WTC11 (cell line): ENCODE data around the gene CDK8. TPM values are rescaled to one million over a fixed set of nuclear protein-coding genes. Genes with fewer than 3 reads are reported as not detected.

ENCODE experiments used
- ATAC-seq: fragments of 200-7000 bp; cut with Tn5 transposase; 2 replicates; pipeline ENCODE4 v1.10.0; 2021; ENCODE audit warnings: mild to moderate bottlenecking, moderate library complexity
- CTCF ChIA-PET: fragments of 300-600 bp; sonication (Branson Sonifier 250); formaldehyde crosslinking; loops from one replicate; lab custom pipeline; 2021; ENCODE audit warnings: antibody characterized with exemption; lab: Charles Lee
- POLR2A ChIA-PET: fragments of 350-600 bp; sonication (Branson Sonifier 250); formaldehyde crosslinking; loops from one replicate; lab custom pipeline; 2021; ENCODE audit warnings: antibody characterized with exemption; lab: Charles Lee
- DNase-seq: peaks from one replicate; pipeline ENCODE4 v3.0.0; 2021; ENCODE audit warnings: low spot score
- H3K27ac Mint-ChIP-seq: 2 replicates; pipeline ENCODE4 v1.8.0; 2021; ENCODE audit warnings: mixed read lengths
- H3K27me3 Mint-ChIP-seq: 2 replicates; pipeline ENCODE4 v1.8.0; 2021; ENCODE audit warnings: low read depth, mild to moderate bottlenecking, moderate library complexity, mixed read lengths
- H3K36me3 Mint-ChIP-seq: 2 replicates; pipeline ENCODE4 v1.8.0; 2021; ENCODE audit warnings: mixed read lengths
- H3K4me1 Mint-ChIP-seq: 2 replicates; pipeline ENCODE4 v1.8.0; 2022; ENCODE audit warnings: mixed read lengths
- H3K4me3 Mint-ChIP-seq: 2 replicates; pipeline ENCODE4 v1.8.0; 2021; ENCODE audit warnings: mild to moderate bottlenecking, moderate library complexity, mixed read lengths
- H3K9me3 Mint-ChIP-seq: 2 replicates; pipeline ENCODE4 v1.8.0; 2021; ENCODE audit warnings: mixed read lengths
- AR ChIP-seq: fragments of 250-450 bp; sonication (Bioruptor Pico); IDR thresholded peaks from 2 replicates; pipeline ENCODE4 v1.9.0; 2021; ENCODE audit warnings: mild to moderate bottlenecking
- CREB1 ChIP-seq: sonication (generic); formaldehyde crosslinking; IDR thresholded peaks from 2 replicates; pipeline ENCODE4 v1.8.0; 2023; ENCODE audit warnings: mild to moderate bottlenecking, missing genetic modification reagents
- E2F1 ChIP-seq: sonication (generic); formaldehyde crosslinking; IDR thresholded peaks from 2 replicates; pipeline ENCODE4 v1.8.0; 2022; ENCODE audit warnings: mild to moderate bottlenecking, missing genetic modification reagents
- E2F5 ChIP-seq: sonication (generic); formaldehyde crosslinking; IDR thresholded peaks from 2 replicates; pipeline ENCODE4 v1.8.1; 2022; ENCODE audit warnings: mild to moderate bottlenecking, moderate library complexity, missing genetic modification reagents
- ELF4 ChIP-seq: sonication (generic); formaldehyde crosslinking; IDR thresholded peaks from 2 replicates; pipeline ENCODE4 v1.8.1; 2022; ENCODE audit warnings: low read depth, mild to moderate bottlenecking, moderate library complexity, missing genetic modification reagents
- ERG ChIP-seq: fragments of 250-450 bp; sonication (Bioruptor Pico); IDR thresholded peaks from 2 replicates; pipeline ENCODE4 v1.8.0; 2021; ENCODE audit warnings: mild to moderate bottlenecking
- HMGXB4 ChIP-seq: sonication (generic); formaldehyde crosslinking; IDR thresholded peaks from 2 replicates; pipeline ENCODE4 v1.8.1; 2023; ENCODE audit warnings: mild to moderate bottlenecking, moderate library complexity, missing genetic modification reagents
- SMAD3 ChIP-seq: sonication (generic); formaldehyde crosslinking; IDR thresholded peaks from 2 replicates; pipeline ENCODE4 v1.8.0; 2022; ENCODE audit warnings: missing genetic modification reagents, mild to moderate bottlenecking, borderline replicate concordance
- SOX15 ChIP-seq: fragments of 250-450 bp; sonication (Bioruptor Pico); IDR thresholded peaks from 2 replicates; pipeline ENCODE4 v1.9.0; 2021; ENCODE audit warnings: mild to moderate bottlenecking
- TEAD4 ChIP-seq: sonication (generic); formaldehyde crosslinking; IDR thresholded peaks from 2 replicates; pipeline ENCODE4 v1.8.0; 2022; ENCODE audit warnings: mild to moderate bottlenecking, missing genetic modification reagents
- TP53 ChIP-seq: sonication (generic); formaldehyde crosslinking; IDR thresholded peaks from 2 replicates; pipeline ENCODE4 v1.8.1; 2023; ENCODE audit warnings: mild to moderate bottlenecking, missing genetic modification reagents
- ZNF232 ChIP-seq: sonication (generic); formaldehyde crosslinking; IDR thresholded peaks from 2 replicates; pipeline ENCODE4 v1.8.0; 2022; ENCODE audit warnings: mild to moderate bottlenecking, missing genetic modification reagents
- ZNF263 ChIP-seq: sonication (generic); formaldehyde crosslinking; IDR thresholded peaks from 2 replicates; pipeline ENCODE4 v1.8.1; 2022; ENCODE audit warnings: low read depth, mild to moderate bottlenecking, moderate library complexity, missing genetic modification reagents
- ZNF317 ChIP-seq: sonication (generic); formaldehyde crosslinking; IDR thresholded peaks from 2 replicates; pipeline ENCODE4 v1.8.1; 2023; ENCODE audit warnings: low read depth, mild to moderate bottlenecking, moderate library complexity, missing genetic modification reagents, borderline replicate concordance
- ZNF425 ChIP-seq: fragments of 250-450 bp; sonication (Bioruptor Pico); conservative IDR thresholded peaks from 2 replicates; pipeline ENCODE4 v1.9.0; 2021; ENCODE audit warnings: mild to moderate bottlenecking
- ZNF512 ChIP-seq: sonication (generic); formaldehyde crosslinking; IDR thresholded peaks from 2 replicates; pipeline ENCODE4 v1.8.1; 2022; ENCODE audit warnings: missing genetic modification reagents, borderline replicate concordance
- total RNA-seq: library from RNA; stranded (reverse); gene quantifications from 3 replicates; pipeline ENCODE4 v1.2.3, GENCODE V29; 2021

Gene CDK8
- total RNA-seq, 1 experiment from 2014 or later, result 21.4 TPM

GRCh38 chr13:26308250-26308649 lies 54.3 kb downstream of the CDK8 start:
- POLR2A ChIA-PET, result no interaction called here
- ATAC-seq, result no peak
- no peaks in the 10 kb centered on the region for H3K27me3 Mint-ChIP-seq
- DNase-seq, result no peak
- no peak overlapping the region for H3K27ac Mint-ChIP-seq
- H3K4me3 Mint-ChIP-seq, result no peak overlapping the region
- TF ChIP-seq CREB1 (CRISPR knock-in tag) (no peak), AR (CRISPR knock-in tag) (no peak), ZNF425 (CRISPR knock-in tag) (no peak), ZNF512 (CRISPR knock-in tag) (no peak), TP53 (CRISPR knock-in tag) (no peak)
- TF ChIP-seq, all 79 proteins: peak for 0
- H3K9me3 Mint-ChIP-seq, result peaks cover 14% of the 10 kb centered on the region
- CTCF ChIA-PET, result no interaction called here
- H3K36me3 Mint-ChIP-seq, result peaks cover 8% of the 10 kb centered on the region; the same call in 1 of the 2 replicates
- H3K4me1 Mint-ChIP-seq, result peaks cover 15% of the 10 kb centered on the region

GRCh38 chr13:26308836-26309235 lies 54.9 kb downstream of the CDK8 start:
- CTCF ChIA-PET, result no interaction called here
- Mint-ChIP-seq H3K9me3 (peaks cover 14% of the 10 kb centered on the region), H3K27ac (no peak overlapping the region), H3K27me3 (no peaks in the 10 kb centered on the region)
- ATAC-seq, result no peak
- TF ChIP-seq TEAD4 (CRISPR knock-in tag) (no peak), ZNF232 (CRISPR knock-in tag) (no peak), ZNF317 (CRISPR knock-in tag) (no peak), CREB1 (CRISPR knock-in tag) (no peak), ZNF263 (no peak), HMGXB4 (CRISPR knock-in tag) (no peak)
- TF ChIP-seq, all 79 proteins: peak for 0
- Mint-ChIP-seq H3K36me3 (peaks cover 8% of the 10 kb centered on the region; the same call in 1 of the 2 replicates), H3K4me1 (peaks cover 19% of the 10 kb centered on the region), H3K4me3 (no peak overlapping the region)
- no peak for DNase-seq
- POLR2A ChIA-PET, result no interaction called here

GRCh38 chr13:26310003-26310402 lies 56.1 kb downstream of the CDK8 start:
- Mint-ChIP-seq H3K9me3 (peaks cover 14% of the 10 kb centered on the region), H3K27me3 (no peaks in the 10 kb centered on the region), H3K4me3 (no peak overlapping the region), H3K27ac (no peak overlapping the region; the same call in 1 of the 2 replicates), H3K4me1 (peaks cover 19% of the 10 kb centered on the region), H3K36me3 (peaks cover 8% of the 10 kb centered on the region; the same call in 1 of the 2 replicates)
- DNase-seq (no peak), ATAC-seq (no peak)
- ChIA-PET POLR2A (no interaction called here), CTCF (no interaction called here)
- TF ChIP-seq SOX15 (CRISPR knock-in tag) (no peak), SMAD3 (no peak), E2F1 (CRISPR knock-in tag) (no peak), E2F5 (CRISPR knock-in tag) (no peak), ELF4 (CRISPR knock-in tag) (no peak), ERG (CRISPR knock-in tag) (no peak)
